Panc1 (cell line): Measurements from ENCODE around the gene ZNF816. TPM values are rescaled to one million over a fixed set of nuclear protein-coding genes. Genes with fewer than 3 reads are reported as not detected.
"Not testable (repeated sequence)": the region's sequence is repeated elsewhere in the genome, so short reads cannot be mapped to it uniquely, and the experiment has no call there.

Experiments
- ATAC-seq: fragments of 200-7000 bp; cut with Tn5 transposase; 2 replicates; pipeline ENCODE4 v1.9.1; 2020; ENCODE audit warnings: mild to moderate bottlenecking, moderate library complexity
- BruUV-seq: library from RNA; stranded (reverse); fragments of 400-500 nt; replicated peaks from 2 replicates; lab custom pipeline; 2021; lab: Mats Ljungman, UMichigan
- CTCF ChIA-PET: fragments of 300-600 bp; sonication (Branson Sonifier 250); formaldehyde crosslinking; loops from one replicate; lab custom pipeline; 2022; ENCODE audit warnings: antibody characterized with exemption; lab: Charles Lee
- POLR2A ChIA-PET: fragments of 300-600 bp; sonication (Branson Sonifier 250); formaldehyde crosslinking; loops from one replicate; lab custom pipeline; 2022; ENCODE audit warnings: antibody characterized with exemption; lab: Charles Lee
- DNase-seq: peaks from one replicate; pipeline ENCODE4 v3.0.0-alpha.2; 2010; ENCODE audit warnings: low read depth, low spot score
- H3K27ac ChIP-seq: 2 replicates; pipeline ENCODE4 v1.5.1; 2011; ENCODE audit warnings: mild to moderate bottlenecking, low read length, inconsistent platforms
- H3K27me3 ChIP-seq: fragments of 200-500 bp; sonication (Bioruptor generic); 2 replicates; pipeline ENCODE4 v1.6.0; 2014; ENCODE audit warnings: low read length, inconsistent platforms; ENCODE audit not compliant: control insufficient read depth, insufficient read depth
- H3K36me3 ChIP-seq: fragments of 200-500 bp; sonication (Bioruptor generic); 2 replicates; pipeline ENCODE4 v1.5.1; 2014; ENCODE audit warnings: inconsistent platforms, mild to moderate bottlenecking, low read length, moderate library complexity; ENCODE audit not compliant: control insufficient read depth, insufficient read depth
- H3K4me1 ChIP-seq: 2 replicates; pipeline ENCODE4 v1.5.1; 2011; ENCODE audit warnings: inconsistent platforms, mild to moderate bottlenecking, low read length, moderate library complexity; ENCODE audit not compliant: control insufficient read depth, insufficient read depth
- H3K4me3 ChIP-seq, 2 experiments: 2 replicates each; pipeline ENCODE4 v1.5.1; 2011 to 2012; ENCODE audit warnings: low read depth in 2 of 2, low read length in 2 of 2, mild to moderate bottlenecking in 2 of 2, inconsistent platforms in 1 of 2, moderate library complexity in 1 of 2
- H3K9me3 ChIP-seq: fragments of 200-500 bp; sonication (Bioruptor generic); 2 replicates; pipeline ENCODE4 v1.5.1; 2014; ENCODE audit warnings: low read depth, mild to moderate bottlenecking, inconsistent platforms, low read length, moderate library complexity; ENCODE audit not compliant: control insufficient read depth, insufficient read depth
- POLR2AphosphoS5 ChIP-seq: IDR thresholded peaks from 2 replicates; pipeline ENCODE4 v1.6.1; 2012; ENCODE audit warnings: mild to moderate bottlenecking, low read depth, low read length, moderate library complexity
- REST ChIP-seq, 2 experiments: IDR thresholded peaks; 2 replicates each; pipeline ENCODE4 v1.6.1; 2011 to 2012; ENCODE audit warnings: low read depth in 2 of 2, control low read depth in 1 of 2, low read length in 1 of 2, mild to moderate bottlenecking in 1 of 2, moderate library complexity in 1 of 2; ENCODE audit not compliant: insufficient read depth in 1 of 2
- SIN3A ChIP-seq: IDR thresholded peaks from 2 replicates; pipeline ENCODE4 v1.6.1; 2012; ENCODE audit warnings: low read depth, mild to moderate bottlenecking, low read length, moderate library complexity, borderline replicate concordance; ENCODE audit not compliant: insufficient read depth
- TCF7L2 ChIP-seq: IDR thresholded peaks from 2 replicates; pipeline ENCODE4 v1.6.1; 2011; ENCODE audit warnings: mild to moderate bottlenecking, low read depth, low read length, inconsistent platforms
- in situ Hi-C: cut with HindIII; loops from 2 replicates; pipeline ENCODE4 v1.10.0; 2016; ENCODE audit warnings: low sequenced_read_pairs, low pct_unique_long_range_greater_than_20kb
- intact Hi-C: fragments of 100-400 bp; cut with micrococcal nuclease; formaldehyde crosslinking; loops from one replicate; pipeline ENCODE4 v1.10.0; 2022; ENCODE audit not compliant: unreplicated experiment
- total RNA-seq: library from RNA; stranded (reverse); gene quantifications from one replicate; pipeline ENCODE4 v1.2.1, GENCODE V29; 2021; ENCODE audit not compliant: unreplicated experiment
- TF ChIP-seq, protein P1 (sequence below): fragments of 450-650 bp; IDR thresholded peaks from 2 replicates; pipeline ENCODE4 v1.5.1; 2017; ENCODE audit warnings: mild to moderate bottlenecking

ZNF816 gene
- total RNA-seq, 1 experiment from 2014 or later = 7.1 TPM

DNA sequence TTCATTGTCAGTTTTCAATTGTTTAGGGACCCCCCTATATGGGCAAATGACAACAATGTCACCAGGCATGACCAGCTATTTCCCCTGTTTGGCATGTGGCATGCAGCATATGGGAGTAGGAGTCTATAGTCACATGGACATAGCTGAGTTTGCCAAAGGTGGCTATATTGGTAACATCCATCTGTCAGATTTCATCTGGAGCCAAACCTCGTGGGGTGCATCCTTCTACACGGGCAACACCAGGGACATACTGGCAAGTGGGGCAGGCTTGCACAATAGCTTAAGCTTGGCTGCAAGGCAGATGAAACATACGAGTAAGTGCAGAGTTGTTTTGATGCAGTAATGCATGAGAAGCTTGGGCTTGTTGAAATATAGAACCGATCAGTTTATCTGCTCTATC, 24.5 kb upstream of the ZNF816 start:
- DNase-seq = no peak
- Histone ChIP-seq H3K36me3 (no peaks in the 10 kb centered on the region), H3K4me1 (peaks cover 10% of the 10 kb centered on the region), H3K27ac (no peak overlapping the region), H3K4me3 (no peak overlapping the region), H3K27me3 (no peaks in the 10 kb centered on the region), H3K9me3 (peaks cover 7% of the 10 kb centered on the region; the same call in 1 of the 2 replicates)
- ATAC-seq = no peak
- no peak for TF ChIP-seq REST (IDR thresholded peaks at IDR 0.05; ENCODE audit: insufficient read depth in 1 of 2, low read depth in 2 of 2, low read length in 1 of 2)
- TF ChIP-seq TCF7L2 = no peak
- TF ChIP-seq SIN3A = no peak
- no peak for TF ChIP-seq POLR2AphosphoS5
- ChIA-PET CTCF (no interaction called here), POLR2A (no interaction called here)
- in situ Hi-C loops (no loop called here), intact Hi-C loops (no loop called here)
- BruUV-seq = no TSS peak

DNA sequence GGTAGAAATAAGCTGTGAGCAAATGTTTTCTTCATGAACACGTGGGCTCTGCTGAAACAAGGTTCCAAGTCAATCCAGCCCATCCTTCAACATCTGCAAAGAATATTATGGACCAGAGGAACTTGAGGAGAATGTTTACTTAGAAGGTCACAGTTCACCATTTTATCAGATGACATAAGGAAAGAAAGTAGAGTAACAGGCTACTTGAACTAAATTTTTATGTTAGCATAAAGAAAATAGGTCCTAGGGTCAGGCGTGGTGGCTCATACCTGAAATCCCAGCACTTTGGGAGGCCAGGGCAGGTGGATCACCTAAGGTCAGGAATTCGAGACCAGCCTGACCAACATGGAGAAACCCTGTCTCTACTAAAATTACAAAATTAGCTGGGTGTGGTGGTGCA, 20.5 kb upstream of the ZNF816 start:
- H3K4me1 ChIP-seq, H3K27ac ChIP-seq, ATAC-seq, H3K36me3 ChIP-seq, CTCF ChIA-PET, H3K27me3 ChIP-seq, DNase-seq, in situ Hi-C loops, POLR2A ChIA-PET, intact Hi-C loops, H3K4me3 ChIP-seq, H3K9me3 ChIP-seq, BruUV-seq: not testable (repeated sequence)

GRCh38 chr19:52981329-52981728, 18.6 kb upstream of the ZNF816 start:
- intact Hi-C loops = no loop called here
- Histone ChIP-seq H3K9me3 (peaks cover 7% of the 10 kb centered on the region; the same call in 1 of the 2 replicates), H3K27me3 (no peaks in the 10 kb centered on the region), H3K4me1 (no peaks in the 10 kb centered on the region), H3K4me3 (no peak overlapping the region), H3K27ac (no peak overlapping the region), H3K36me3 (no peaks in the 10 kb centered on the region)
- CTCF ChIA-PET = no interaction called here
- POLR2A ChIA-PET = no interaction called here
- ATAC-seq (no peak), DNase-seq (no peak)
- no TSS peak for BruUV-seq
- no peak for TF ChIP-seq POLR2AphosphoS5
- TF ChIP-seq TCF7L2 = no peak
- no peak for TF ChIP-seq REST (IDR thresholded peaks at IDR 0.05; ENCODE audit: insufficient read depth in 1 of 2, low read depth in 2 of 2, low read length in 1 of 2)
- TF ChIP-seq SIN3A = no peak
- TF ChIP-seq, protein P1, sequence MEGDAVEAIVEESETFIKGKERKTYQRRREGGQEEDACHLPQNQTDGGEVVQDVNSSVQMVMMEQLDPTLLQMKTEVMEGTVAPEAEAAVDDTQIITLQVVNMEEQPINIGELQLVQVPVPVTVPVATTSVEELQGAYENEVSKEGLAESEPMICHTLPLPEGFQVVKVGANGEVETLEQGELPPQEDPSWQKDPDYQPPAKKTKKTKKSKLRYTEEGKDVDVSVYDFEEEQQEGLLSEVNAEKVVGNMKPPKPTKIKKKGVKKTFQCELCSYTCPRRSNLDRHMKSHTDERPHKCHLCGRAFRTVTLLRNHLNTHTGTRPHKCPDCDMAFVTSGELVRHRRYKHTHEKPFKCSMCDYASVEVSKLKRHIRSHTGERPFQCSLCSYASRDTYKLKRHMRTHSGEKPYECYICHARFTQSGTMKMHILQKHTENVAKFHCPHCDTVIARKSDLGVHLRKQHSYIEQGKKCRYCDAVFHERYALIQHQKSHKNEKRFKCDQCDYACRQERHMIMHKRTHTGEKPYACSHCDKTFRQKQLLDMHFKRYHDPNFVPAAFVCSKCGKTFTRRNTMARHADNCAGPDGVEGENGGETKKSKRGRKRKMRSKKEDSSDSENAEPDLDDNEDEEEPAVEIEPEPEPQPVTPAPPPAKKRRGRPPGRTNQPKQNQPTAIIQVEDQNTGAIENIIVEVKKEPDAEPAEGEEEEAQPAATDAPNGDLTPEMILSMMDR = no peak
- in situ Hi-C loops = no loop called here
